Measurements from ENCODE around the gene ATP2A3. TPM values are rescaled to one million over a fixed set of nuclear protein-coding genes. Genes with fewer than 3 reads are reported as not detected.

Gene ATP2A3
- total and polyA plus RNA-seq, 2 donors (not counting 3 experiments of a cell fraction or from before 2014, with no cell fraction given) = 0.37 to 0.55 TPM

- no peaks in the 10 kb centered on the region for H3K79me2 ChIP-seq (ENCODE audit: control insufficient read depth, insufficient read depth, low read length)
- CTCF ChIA-PET = interaction anchor here (0.7 to 5.0 kb wide), 2 partner anchors 10 to 166 kb away, joined by 3 to 39 read pairs; no protein-coding TSS in a partner anchor
- no peaks in the 10 kb centered on the region for H3K9me1 ChIP-seq (replicated peaks; ENCODE audit: control insufficient read depth, extremely low read depth, insufficient read depth, low read length)
- no peaks in the 10 kb centered on the region for H3K27me3 ChIP-seq (ENCODE audit: control insufficient read depth in 2 of 2, insufficient read depth in 2 of 2, low read length in 2 of 2)
- no TSS peak for BruUV-seq (replicated peaks)
- dilution Hi-C loops (cut with MboI; ENCODE audit: extremely low pct_ligation_motif_present, low sequenced_read_pairs) = no loop called here
- no peak for DNase-seq (ENCODE audit: low read depth, low spot score)
- H3K4me2 ChIP-seq (ENCODE audit: insufficient read depth, low read length) = no peak overlapping the region
- no peaks in the 10 kb centered on the region for H3K36me3 ChIP-seq (ENCODE audit: control insufficient read depth in 2 of 2, extremely low read depth in 1 of 2, insufficient read depth in 2 of 2, low read length in 2 of 2)
- H3K9me3 ChIP-seq (replicated peaks; ENCODE audit: control insufficient read depth, insufficient read depth, low read length) = no peaks in the 10 kb centered on the region
- no peaks in the 10 kb centered on the region for H3K4me1 ChIP-seq (ENCODE audit: control insufficient read depth, extremely low read depth, insufficient read depth, low read length)
- POLR2A ChIA-PET = no interaction called here
- intact Hi-C loops (cut with micrococcal nuclease) = no loop called here
- no peak overlapping the region for H2AFZ ChIP-seq (ENCODE audit: low read depth, low read length)
- no peak for TF ChIP-seq MYC (IDR thresholded peaks at IDR 0.05; ENCODE audit: low read depth, low read length)
- no peak for TF ChIP-seq FOS (IDR thresholded peaks at IDR 0.05; ENCODE audit: borderline replicate concordance, insufficient read depth, low read length)
- TF ChIP-seq GATA2 (IDR thresholded peaks at IDR 0.05; ENCODE audit: insufficient read depth, insufficient read length, low read depth, low read length) = no peak
- no peak for TF ChIP-seq JUN (IDR thresholded peaks at IDR 0.05; ENCODE audit: borderline replicate concordance, insufficient read depth, insufficient read length, low read depth)
- TF ChIP-seq POLR2A (IDR thresholded peaks at IDR 0.05; ENCODE audit: low read depth, low read length) = no peak
- no peak for TF ChIP-seq MAX (IDR thresholded peaks at IDR 0.05; ENCODE audit: insufficient read depth, insufficient read length)
- no peak for TF ChIP-seq POLR2AphosphoS5 (IDR thresholded peaks at IDR 0.05; ENCODE audit: insufficient read depth, low read depth, low read length)
- TF ChIP-seq CTCF (IDR thresholded peaks at IDR 0.05; ENCODE audit: extremely low read depth in 1 of 2, insufficient read depth in 1 of 2, low read depth in 1 of 2, low read length in 2 of 2) = no peak
- TF ChIP-seq EZH2 (IDR thresholded peaks at IDR 0.05; ENCODE audit: borderline replicate concordance, low read depth, low read length, severe bottlenecking) = no peak
- H3K27ac ChIP-seq (ENCODE audit: insufficient read depth, low read depth, low read length) = no peak overlapping the region
- no peaks in the 10 kb centered on the region for H4K20me1 ChIP-seq (replicated peaks; ENCODE audit: control insufficient read depth, extremely low read depth, insufficient read depth, low read length)
- FAIRE-seq = no peak
- H3K4me3 ChIP-seq (replicated peaks in 1 of 3; ENCODE audit: insufficient read depth in 1 of 3, low read depth in 1 of 3, low read length in 3 of 3) = no peak overlapping the region
- H3K9ac ChIP-seq (replicated peaks; ENCODE audit: extremely low read depth, insufficient read depth, low read length) = no peak overlapping the region
These were observed 61.0 kb downstream of the ATP2A3 start for GRCh38 chr17:3903051-3903825.
